Keratinocyte (primary cell): ENCODE measurements around the gene TFAP2B. TPM values are rescaled to one million over a fixed set of nuclear protein-coding genes. Genes with fewer than 3 reads are reported as not detected.

Source experiments
- DNase-seq: peaks from one replicate; pipeline ENCODE4 v3.0.0-alpha.2; 2011; ENCODE audit warnings: low read depth, missing footprints, low spot score
- FAIRE-seq: peaks from 2 replicates; lab custom pipeline; 2011; peaks lifted over from hg19 to GRCh38; lab: Jason Lieb, UNC
- H2AFZ ChIP-seq: 2 replicates; pipeline ENCODE4 v1.6.0; 2012; ENCODE audit warnings: low read length, control low read depth, inconsistent platforms; ENCODE audit not compliant: control insufficient read depth
- H3K27ac ChIP-seq: 2 replicates; pipeline ENCODE4 v1.5.1; 2011; ENCODE audit warnings: low read length; ENCODE audit not compliant: control insufficient read depth, insufficient read depth
- H3K27me3 ChIP-seq: 3 replicates; pipeline ENCODE4 v1.6.0; 2011; ENCODE audit warnings: low read length; ENCODE audit not compliant: control insufficient read depth, insufficient read depth; ENCODE audit errors: extremely low read depth
- H3K36me3 ChIP-seq, 2 experiments: 2 replicates in 1 of 2; 3 replicates in 1 of 2; pipeline ENCODE4 v1.5.1; 2011; ENCODE audit warnings: low read length in 2 of 2, mild to moderate bottlenecking in 1 of 2; ENCODE audit not compliant: control insufficient read depth in 2 of 2, insufficient read depth in 2 of 2; ENCODE audit errors: extremely low read depth in 1 of 2
- H3K4me1 ChIP-seq: 3 replicates; pipeline ENCODE4 v1.5.1; 2011; ENCODE audit warnings: low read length; ENCODE audit not compliant: control insufficient read depth, insufficient read depth; ENCODE audit errors: extremely low read depth
- H3K4me2 ChIP-seq: 3 replicates; pipeline ENCODE4 v1.6.0; 2011; ENCODE audit warnings: low read depth, low read length; ENCODE audit not compliant: control insufficient read depth, insufficient read depth; ENCODE audit errors: extremely low read depth
- H3K4me3 ChIP-seq, 3 experiments: fragments of 200-600 bp in 1 of 3; sonication (generic) in 1 of 3; 2 replicates in 2 of 3; 3 replicates in 1 of 3; pipeline ENCODE4 v1.5.1; 2011 to 2016; ENCODE audit warnings: low read length in 3 of 3, mild to moderate bottlenecking in 3 of 3, control low read depth in 2 of 3, inconsistent platforms in 1 of 3, low read depth in 1 of 3, mixed read lengths in 1 of 3, mixed run types in 1 of 3, moderate library complexity in 1 of 3; ENCODE audit not compliant: control insufficient read depth in 2 of 3, insufficient read depth in 2 of 3; ENCODE audit errors: extremely low read depth in 1 of 3
- H3K79me2 ChIP-seq: 2 replicates; pipeline ENCODE4 v1.6.0; 2012; ENCODE audit warnings: low read length; ENCODE audit not compliant: control insufficient read depth, insufficient read depth
- H3K9ac ChIP-seq: 3 replicates; pipeline ENCODE4 v1.6.0; 2011; ENCODE audit warnings: low read length; ENCODE audit not compliant: control insufficient read depth, insufficient read depth; ENCODE audit errors: extremely low read depth
- H3K9me1 ChIP-seq: 3 replicates; pipeline ENCODE4 v1.6.0; 2011; ENCODE audit warnings: low read length; ENCODE audit not compliant: control insufficient read depth, insufficient read depth; ENCODE audit errors: extremely low read depth
- H3K9me3 ChIP-seq: 2 replicates; pipeline ENCODE4 v1.5.1; 2012; ENCODE audit warnings: low read depth, low read length; ENCODE audit not compliant: control insufficient read depth
- H4K20me1 ChIP-seq: 3 replicates; pipeline ENCODE4 v1.6.0; 2011; ENCODE audit warnings: low read length; ENCODE audit not compliant: control insufficient read depth, insufficient read depth; ENCODE audit errors: extremely low read depth
- EZH2 ChIP-seq: IDR thresholded peaks from one replicate; pipeline ENCODE4 v1.6.1; 2012; ENCODE audit warnings: inconsistent platforms, mild to moderate bottlenecking, low read length, moderate library complexity
- dilution Hi-C: fragments of 300-500 bp; cut with MboI; formaldehyde crosslinking; loops from one replicate; pipeline ENCODE4 v1.7.0; 2020; ENCODE audit warnings: low sequenced_read_pairs; ENCODE audit not compliant: extremely low pct_ligation_motif_present
- polyA plus RNA-seq, 5 experiments: library from polyadenylated mRNA; depleted of rRNA in 3 of 5; stranded (reverse) in 3 of 5; stranded (forward) in 1 of 5; unstranded in 1 of 5; fragments of >200 nt; gene quantifications; 1 replicate in 1 of 5; 2 replicates in 3 of 5; 3 replicates in 1 of 5; pipeline versions ENCODE4 v1.2.1 to v1.2.3, GENCODE V29; 2011 to 2012; ENCODE audit warnings: missing spikeins in 2 of 5, low read depth in 1 of 5, low replicate concordance in 1 of 5
- TF ChIP-seq, protein P1 (sequence below), 3 experiments: IDR thresholded peaks in 1 of 3; conservative IDR thresholded peaks in 1 of 3; optimal IDR thresholded peaks in 1 of 3; 2 replicates in 2 of 3; 3 replicates in 1 of 3; pipeline versions ENCODE3 to v1.5.1; 2011; ENCODE audit warnings: low read length in 3 of 3, mild to moderate bottlenecking in 3 of 3, moderate library complexity in 2 of 3, control low read depth in 1 of 3, inconsistent platforms in 1 of 3; ENCODE audit not compliant: insufficient read depth in 2 of 3; ENCODE audit errors: extremely low read depth in 1 of 3

The TFAP2B gene
- polyA plus RNA-seq, 1 donor (not counting 4 experiments of a cell fraction or from before 2014, with no cell fraction given): 0.01 TPM

DNA sequence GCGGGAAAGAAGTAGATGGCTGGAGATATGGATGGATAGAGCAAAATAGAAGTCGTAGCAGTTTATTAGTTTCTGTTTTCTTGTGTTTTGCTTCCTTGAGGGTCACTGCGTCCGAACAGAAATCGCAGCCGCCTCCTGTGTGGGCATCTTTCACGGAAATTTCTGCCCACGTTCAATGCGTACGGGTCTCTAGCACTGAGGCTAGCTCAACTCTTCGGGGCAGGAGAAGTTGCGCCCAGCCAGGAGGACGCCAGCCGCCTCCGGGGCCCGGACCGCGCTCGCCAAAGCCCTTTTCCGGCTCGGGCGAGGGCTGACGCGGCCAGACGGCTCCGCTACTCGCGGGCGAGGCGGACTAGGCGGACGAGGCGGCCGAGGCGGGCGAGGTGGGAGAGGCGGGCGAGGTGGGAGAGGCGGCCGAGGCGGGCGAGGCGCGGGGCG, 814 bp downstream of the TFAP2B start:
- Histone ChIP-seq H3K36me3 (no peaks in the 10 kb centered on the region), H3K27ac (peak overlapping the region; percentile 32), H3K79me2 (no peaks in the 10 kb centered on the region), H3K4me3 (peak overlapping the region; percentile 30 to 74 (median 52)), H3K9ac (peak overlapping the region; percentile 61), H2AFZ (peak overlapping the region; percentile 94), H3K27me3 (peaks cover 30% of the 10 kb centered on the region), H4K20me1 (no peaks in the 10 kb centered on the region), H3K9me1 (no peaks in the 10 kb centered on the region), H3K9me3 (no peaks in the 10 kb centered on the region), H3K4me2 (peak overlapping the region; percentile 91), H3K4me1 (peaks cover 23% of the 10 kb centered on the region)
- DNase-seq (no peak), FAIRE-seq (no peak)
- dilution Hi-C loops: no loop called here
- TF ChIP-seq EZH2: no peak
- TF ChIP-seq, protein P1, sequence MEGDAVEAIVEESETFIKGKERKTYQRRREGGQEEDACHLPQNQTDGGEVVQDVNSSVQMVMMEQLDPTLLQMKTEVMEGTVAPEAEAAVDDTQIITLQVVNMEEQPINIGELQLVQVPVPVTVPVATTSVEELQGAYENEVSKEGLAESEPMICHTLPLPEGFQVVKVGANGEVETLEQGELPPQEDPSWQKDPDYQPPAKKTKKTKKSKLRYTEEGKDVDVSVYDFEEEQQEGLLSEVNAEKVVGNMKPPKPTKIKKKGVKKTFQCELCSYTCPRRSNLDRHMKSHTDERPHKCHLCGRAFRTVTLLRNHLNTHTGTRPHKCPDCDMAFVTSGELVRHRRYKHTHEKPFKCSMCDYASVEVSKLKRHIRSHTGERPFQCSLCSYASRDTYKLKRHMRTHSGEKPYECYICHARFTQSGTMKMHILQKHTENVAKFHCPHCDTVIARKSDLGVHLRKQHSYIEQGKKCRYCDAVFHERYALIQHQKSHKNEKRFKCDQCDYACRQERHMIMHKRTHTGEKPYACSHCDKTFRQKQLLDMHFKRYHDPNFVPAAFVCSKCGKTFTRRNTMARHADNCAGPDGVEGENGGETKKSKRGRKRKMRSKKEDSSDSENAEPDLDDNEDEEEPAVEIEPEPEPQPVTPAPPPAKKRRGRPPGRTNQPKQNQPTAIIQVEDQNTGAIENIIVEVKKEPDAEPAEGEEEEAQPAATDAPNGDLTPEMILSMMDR (optimal IDR thresholded peaks at IDR 0.05 in 1 of 3, IDR thresholded peaks at IDR 0.05 in 1 of 3, conservative IDR thresholded peaks at IDR 0.05 in 1 of 3; ENCODE audit: extremely low read depth in 1 of 3, insufficient read depth in 2 of 3, low read length in 3 of 3): no peak

DNA sequence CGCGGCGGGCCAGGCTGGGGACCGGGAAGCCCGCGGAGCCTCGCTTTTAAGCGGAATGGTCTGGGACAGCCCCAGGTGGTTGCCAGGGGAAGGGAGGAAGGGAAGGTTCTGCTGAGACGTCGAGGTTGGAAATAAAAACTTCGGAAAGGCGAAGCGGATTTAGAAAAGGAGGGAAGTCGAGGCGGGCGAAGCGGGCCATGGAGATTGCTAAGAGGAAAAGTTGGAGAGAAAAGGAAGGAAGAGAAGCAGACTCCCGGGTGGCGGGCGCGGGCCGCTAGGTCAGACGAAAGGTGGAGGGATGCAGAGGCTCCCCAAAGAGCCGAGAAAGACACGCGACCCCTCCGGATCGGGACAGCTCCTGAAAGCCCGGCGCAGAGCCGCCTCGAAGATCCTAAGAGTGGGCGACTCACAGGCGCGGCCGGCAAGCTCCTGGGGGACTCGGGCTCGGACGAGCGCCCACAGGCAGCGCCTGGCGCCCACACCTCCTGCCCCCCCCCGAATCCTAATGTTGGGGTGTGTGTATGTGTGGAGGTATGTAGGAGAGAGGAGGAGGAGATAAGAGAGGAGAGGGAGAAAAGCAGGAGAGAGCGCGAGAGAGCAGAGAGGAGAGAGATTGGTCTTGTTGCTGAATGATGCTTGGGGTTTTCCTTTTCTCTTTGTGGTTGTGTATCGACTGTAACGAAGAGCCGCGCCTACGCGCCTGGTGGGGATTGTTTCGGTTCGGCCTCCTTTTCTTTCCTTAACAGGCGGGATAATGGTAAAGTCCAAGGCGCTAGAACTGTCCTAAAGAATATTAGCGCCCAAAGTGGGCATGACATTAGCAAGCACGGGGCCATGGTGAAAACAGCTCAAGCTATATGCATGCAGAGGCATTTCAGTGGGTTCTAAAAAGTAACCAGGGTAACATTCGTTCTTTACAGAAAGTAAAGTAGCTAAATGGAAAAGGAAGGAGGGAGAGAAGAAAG, 1.5 kb downstream of the TFAP2B start:
- H3K9ac ChIP-seq: peak overlapping the region; percentile 61

More for the DNA sequence above, 1.5 kb downstream of the TFAP2B start:
- no peaks in the 10 kb centered on the region for H4K20me1 ChIP-seq
- no peaks in the 10 kb centered on the region for H3K79me2 ChIP-seq
- peak overlapping the region; percentile 91 for H3K4me2 ChIP-seq
- H3K36me3 ChIP-seq: no peaks in the 10 kb centered on the region
- no peaks in the 10 kb centered on the region for H3K9me1 ChIP-seq
- DNase-seq: no peak
- H3K27ac ChIP-seq: peak overlapping the region; percentile 32
- TF ChIP-seq, protein P1 (optimal IDR thresholded peaks at IDR 0.05 in 1 of 3, IDR thresholded peaks at IDR 0.05 in 1 of 3, conservative IDR thresholded peaks at IDR 0.05 in 1 of 3; ENCODE audit: extremely low read depth in 1 of 3, insufficient read depth in 2 of 3, low read length in 3 of 3): no peak
- TF ChIP-seq EZH2: peak; percentile 8
- peak overlapping the region; percentile 70 for H2AFZ ChIP-seq
- FAIRE-seq: no peak
- peaks cover 23% of the 10 kb centered on the region for H3K4me1 ChIP-seq
- peaks cover 30% of the 10 kb centered on the region for H3K27me3 ChIP-seq
- dilution Hi-C loops: no loop called here
- H3K4me3 ChIP-seq: peak overlapping the region; percentile 30 to 74 (median 52)
- H3K9me3 ChIP-seq: no peaks in the 10 kb centered on the region
